Brain microvascular endothelial cell (primary cell): ENCODE data around the gene TNS2.

ENCODE experiments used
- DNase-seq: peaks from one replicate; pipeline ENCODE4 v3.0.0-alpha.2; 2020
- H3K27ac ChIP-seq: fragments of 250-450 bp; sonication (Bioruptor Pico); 2 replicates; pipeline ENCODE4 v1.5.1; 2020; ENCODE audit warnings: mild to moderate bottlenecking, moderate library complexity
- H3K27me3 ChIP-seq: fragments of 250-450 bp; sonication (Bioruptor Pico); replicated peaks from 2 replicates; pipeline ENCODE4 v1.5.1; 2020; ENCODE audit warnings: mild to moderate bottlenecking
- H3K36me3 ChIP-seq: fragments of 250-450 bp; sonication (Bioruptor Pico); replicated peaks from 2 replicates; pipeline ENCODE4 v1.5.1; 2020; ENCODE audit warnings: mild to moderate bottlenecking
- H3K4me3 ChIP-seq: 2 replicates; pipeline ENCODE4 v1.5.1; 2011; ENCODE audit warnings: low read depth, mild to moderate bottlenecking, control low read depth, low read length, moderate library complexity
- in situ Hi-C: cut with HindIII; loops from 2 replicates; pipeline ENCODE4 v1.10.0; 2017; ENCODE audit warnings: low sequenced_read_pairs, low pct_ligation_motif_present
- TF ChIP-seq, protein P1 (sequence below): IDR thresholded peaks from 2 replicates; pipeline ENCODE4 v1.5.1; 2011; ENCODE audit warnings: low read depth, mild to moderate bottlenecking, moderate library complexity, low read length, control low read depth, inconsistent platforms; ENCODE audit errors: missing control alignments

TNS2 gene

GRCh38 chr12:53039851-53040250, 10.0 kb upstream of the TNS2 start:
- DNase-seq, result no peak
- TF ChIP-seq, protein P1, sequence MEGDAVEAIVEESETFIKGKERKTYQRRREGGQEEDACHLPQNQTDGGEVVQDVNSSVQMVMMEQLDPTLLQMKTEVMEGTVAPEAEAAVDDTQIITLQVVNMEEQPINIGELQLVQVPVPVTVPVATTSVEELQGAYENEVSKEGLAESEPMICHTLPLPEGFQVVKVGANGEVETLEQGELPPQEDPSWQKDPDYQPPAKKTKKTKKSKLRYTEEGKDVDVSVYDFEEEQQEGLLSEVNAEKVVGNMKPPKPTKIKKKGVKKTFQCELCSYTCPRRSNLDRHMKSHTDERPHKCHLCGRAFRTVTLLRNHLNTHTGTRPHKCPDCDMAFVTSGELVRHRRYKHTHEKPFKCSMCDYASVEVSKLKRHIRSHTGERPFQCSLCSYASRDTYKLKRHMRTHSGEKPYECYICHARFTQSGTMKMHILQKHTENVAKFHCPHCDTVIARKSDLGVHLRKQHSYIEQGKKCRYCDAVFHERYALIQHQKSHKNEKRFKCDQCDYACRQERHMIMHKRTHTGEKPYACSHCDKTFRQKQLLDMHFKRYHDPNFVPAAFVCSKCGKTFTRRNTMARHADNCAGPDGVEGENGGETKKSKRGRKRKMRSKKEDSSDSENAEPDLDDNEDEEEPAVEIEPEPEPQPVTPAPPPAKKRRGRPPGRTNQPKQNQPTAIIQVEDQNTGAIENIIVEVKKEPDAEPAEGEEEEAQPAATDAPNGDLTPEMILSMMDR, result no peak
- no peaks in the 10 kb centered on the region for H3K27me3 ChIP-seq
- no peak overlapping the region for H3K4me3 ChIP-seq
- in situ Hi-C loops, result no loop called here
- no peak overlapping the region for H3K27ac ChIP-seq
- peaks cover 50% of the 10 kb centered on the region for H3K36me3 ChIP-seq

GRCh38 chr12:53042607-53043454, 7.0 kb upstream of the TNS2 start:
- no peak overlapping the region for H3K27ac ChIP-seq
- in situ Hi-C loops, result no loop called here
- DNase-seq, result no peak
- no peaks in the 10 kb centered on the region for H3K27me3 ChIP-seq
- TF ChIP-seq, protein P1, result no peak
- H3K4me3 ChIP-seq, result no peak overlapping the region
- peaks cover 25% of the 10 kb centered on the region for H3K36me3 ChIP-seq

DNA sequence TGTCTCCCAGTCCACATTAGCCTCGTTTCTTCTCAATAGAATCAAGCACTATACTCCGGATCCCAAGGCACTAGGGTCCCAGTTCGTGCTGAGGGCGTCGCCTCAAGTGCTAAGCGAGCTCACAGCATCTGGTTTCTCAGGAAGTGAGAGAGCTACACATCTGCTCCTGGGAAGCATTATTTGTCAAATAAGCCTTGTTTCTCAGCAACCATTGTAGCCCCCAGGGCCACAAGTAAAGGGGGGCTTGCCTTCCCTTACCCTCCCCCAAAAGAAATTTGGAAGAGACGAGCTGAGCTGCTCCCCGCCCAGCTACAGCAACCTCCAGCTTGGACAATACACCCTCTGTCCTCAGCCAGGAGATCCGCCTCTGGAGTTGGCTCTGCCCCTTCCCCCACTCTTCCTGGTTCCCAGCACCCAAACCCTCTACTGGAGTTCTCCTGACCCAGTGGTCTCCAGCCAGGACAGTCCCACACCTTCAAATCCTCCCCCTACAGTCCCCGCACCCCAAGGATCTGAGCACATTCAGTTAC, 5.7 kb upstream of the TNS2 start:
- in situ Hi-C loops, result no loop called here
- no peak overlapping the region for H3K4me3 ChIP-seq

DNA sequence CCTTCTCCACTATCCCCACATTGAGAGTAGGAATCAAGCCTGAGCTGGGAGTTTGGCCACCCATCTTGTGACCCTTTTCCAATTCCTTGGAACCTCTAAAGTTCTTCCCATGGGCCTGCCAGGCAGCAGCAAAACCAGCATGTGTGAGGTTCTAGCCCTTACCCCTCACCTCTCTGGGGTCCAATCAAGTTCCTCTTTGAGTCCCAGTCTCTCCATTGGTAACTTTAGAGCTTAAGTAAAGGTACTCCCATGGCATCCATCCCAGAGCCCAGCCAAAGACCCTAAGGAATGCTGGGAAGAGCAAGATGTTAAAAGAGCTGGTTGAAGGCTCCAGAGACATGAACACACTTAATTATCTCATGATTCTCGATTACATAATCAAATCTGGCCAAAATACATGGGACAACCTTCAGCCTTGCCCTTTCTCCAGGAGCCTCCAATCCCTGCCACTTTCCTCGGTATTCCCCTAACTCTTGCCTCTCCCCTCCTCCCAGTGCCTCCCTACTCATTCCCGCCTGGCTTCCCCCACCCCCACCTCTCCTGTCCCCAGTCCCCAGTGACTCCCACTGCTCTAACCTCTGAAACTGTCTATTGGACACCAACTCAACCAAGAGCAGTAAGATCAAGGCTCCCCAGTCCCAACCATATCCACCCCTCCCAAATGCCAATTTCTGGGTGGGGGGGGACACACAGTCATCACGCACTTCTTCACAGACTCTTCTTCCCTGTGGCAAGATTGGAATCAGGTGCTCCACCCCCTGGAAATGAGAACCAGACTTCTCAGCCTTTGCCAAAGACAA, 4.8 kb upstream of the TNS2 start:
- TF ChIP-seq, protein P1, result no peak
- Histone ChIP-seq H3K4me3 (no peak overlapping the region), H3K27me3 (no peaks in the 10 kb centered on the region), H3K36me3 (peaks cover 3% of the 10 kb centered on the region), H3K27ac (no peak overlapping the region)
- DNase-seq, result no peak
- in situ Hi-C loops, result no loop called here

More for the DNA sequence above, 5.7 kb upstream of the TNS2 start:
- Histone ChIP-seq H3K36me3 (peaks cover 12% of the 10 kb centered on the region), H3K27ac (no peak overlapping the region), H3K27me3 (no peaks in the 10 kb centered on the region)
- DNase-seq, result no peak
- TF ChIP-seq, protein P1, result no peak

- H3K36me3 ChIP-seq, result no peaks in the 10 kb centered on the region
- H3K27me3 ChIP-seq, result no peaks in the 10 kb centered on the region
- TF ChIP-seq, protein P1, result no peak
- in situ Hi-C loops, result no loop called here
- no peak for DNase-seq
- H3K4me3 ChIP-seq, result no peak overlapping the region
- H3K27ac ChIP-seq, result no peak overlapping the region
Observed at GRCh38 chr12:53045696-53046045, 4.2 kb upstream of the TNS2 start.
